H1 (cell line): ENCODE results near the gene NYAP2. TPM values are rescaled to one million over a fixed set of nuclear protein-coding genes. Genes with fewer than 3 reads are reported as not detected.

Experiments used
- CTCF ChIA-PET: fragments of 300-600 bp; sonication (Branson Sonifier 250); formaldehyde crosslinking; loops from one replicate; lab custom pipeline; 2021; ENCODE audit not compliant: partially characterized antibody; lab: Charles Lee
- POLR2A ChIA-PET: fragments of 300-600 bp; sonication (Branson Sonifier 250); formaldehyde crosslinking; loops from one replicate; lab custom pipeline; 2021; ENCODE audit warnings: inconsistent platforms; ENCODE audit not compliant: partially characterized antibody; lab: Charles Lee
- DNase-seq, 2 experiments: peaks; one replicate each; pipeline versions ENCODE4 v3.0.0 to v3.0.0-alpha.2; 2010 to 2022; ENCODE audit warnings: low spot score in 2 of 2, low read depth in 1 of 2, mixed read lengths in 1 of 2
- FAIRE-seq: peaks from 2 replicates; lab custom pipeline; 2011; peaks lifted over from hg19 to GRCh38; lab: Jason Lieb, UNC
- H2AFZ ChIP-seq: 2 replicates; pipeline ENCODE4 v1.8.1; 2012; ENCODE audit warnings: low read length, inconsistent platforms
- H2AK5ac ChIP-seq: 2 replicates; pipeline ENCODE4 v1.6.1; 2013; ENCODE audit warnings: low read depth, low read length
- H2BK120ac ChIP-seq: replicated peaks from 2 replicates; pipeline ENCODE3; 2013; ENCODE audit warnings: low read depth, low read length, inconsistent platforms
- H2BK12ac ChIP-seq: 2 replicates; pipeline ENCODE4 v1.6.1; 2013; ENCODE audit warnings: low read depth, low read length
- H2BK15ac ChIP-seq: 2 replicates; pipeline ENCODE4 v1.6.1; 2013; ENCODE audit warnings: low read length
- H2BK20ac ChIP-seq: 2 replicates; pipeline ENCODE4 v1.6.1; 2013; ENCODE audit warnings: low read length
- H2BK5ac ChIP-seq: 2 replicates; pipeline ENCODE4 v1.6.1; 2013; ENCODE audit warnings: low read depth, low read length
- H3K14ac ChIP-seq: 2 replicates; pipeline ENCODE4 v1.6.1; 2013; ENCODE audit warnings: inconsistent platforms; ENCODE audit not compliant: insufficient read length
- H3K18ac ChIP-seq: 2 replicates; pipeline ENCODE4 v1.6.1; 2013; ENCODE audit warnings: low read length; ENCODE audit errors: extremely low read depth
- H3K23ac ChIP-seq: 2 replicates; pipeline ENCODE4 v1.6.1; 2013; ENCODE audit warnings: inconsistent platforms; ENCODE audit not compliant: insufficient read length
- H3K23me2 ChIP-seq: 2 replicates; pipeline ENCODE4 v1.6.1; 2013; ENCODE audit warnings: low read depth, low read length
- H3K27ac ChIP-seq: 2 replicates; pipeline ENCODE4 v1.6.1; 2011; ENCODE audit warnings: low read depth, low read length, inconsistent platforms
- H3K27me3 ChIP-seq, 4 experiments: replicated peaks in 1 of 4; 1 replicate in 1 of 4; 2 replicates in 3 of 4; pipeline versions ENCODE4 v1.6.1 to v1.8.1; 2011 to 2013; ENCODE audit warnings: low read length in 3 of 4, mild to moderate bottlenecking in 3 of 4, inconsistent platforms in 2 of 4, mixed read lengths in 2 of 4, moderate library complexity in 1 of 4; ENCODE audit not compliant: control insufficient read depth in 3 of 4, insufficient read depth in 3 of 4; ENCODE audit errors: extremely low read depth in 1 of 4
- H3K36me3 ChIP-seq, 4 experiments: 2 replicates each; pipeline versions ENCODE4 v1.6.1 to v1.8.1; 2011 to 2013; ENCODE audit warnings: mild to moderate bottlenecking in 4 of 4, low read length in 3 of 4, moderate library complexity in 2 of 4, control low read depth in 1 of 4, inconsistent platforms in 1 of 4; ENCODE audit not compliant: insufficient read depth in 4 of 4, control insufficient read depth in 2 of 4
- H3K4ac ChIP-seq: replicated peaks from 2 replicates; pipeline ENCODE3; 2013; ENCODE audit warnings: low read length, low read depth, mixed read lengths, inconsistent platforms; ENCODE audit not compliant: insufficient read length
- H3K4me1 ChIP-seq, 4 experiments: replicated peaks in 1 of 4; 1 replicate in 1 of 4; 2 replicates in 3 of 4; pipeline versions ENCODE4 v1.6.1 to v1.8.1; 2011 to 2013; ENCODE audit warnings: low read length in 3 of 4, inconsistent platforms in 2 of 4, mixed read lengths in 1 of 4; ENCODE audit not compliant: insufficient read depth in 4 of 4, control insufficient read depth in 3 of 4
- H3K4me2 ChIP-seq, 2 experiments: 2 replicates each; pipeline versions ENCODE4 v1.6.1 to v1.8.1; 2011 to 2013; ENCODE audit warnings: low read depth in 2 of 2, low read length in 2 of 2, control low read depth in 1 of 2, inconsistent platforms in 1 of 2, mild to moderate bottlenecking in 1 of 2; ENCODE audit not compliant: insufficient read depth in 1 of 2
- H3K4me3 ChIP-seq, 4 experiments: fragments of 200-600, 300-600 bp in 1 of 4; sonication (generic), shearing (Covaris generic), sonication (Bioruptor Twin) in 1 of 4; 2 replicates each; pipeline versions ENCODE4 v1.5.1 to v1.8.1; 2011 to 2016; ENCODE audit warnings: low read length in 4 of 4, low read depth in 3 of 4, control low read depth in 2 of 4, inconsistent platforms in 2 of 4, mild to moderate bottlenecking in 2 of 4, mixed read lengths in 1 of 4, moderate library complexity in 1 of 4; ENCODE audit not compliant: insufficient read depth in 2 of 4; ENCODE audit errors: extremely low read depth in 1 of 4
- H3K56ac ChIP-seq: replicated peaks from 2 replicates; pipeline ENCODE3; 2013; ENCODE audit warnings: low read depth, mild to moderate bottlenecking, mixed read lengths, low read length, inconsistent platforms; ENCODE audit not compliant: insufficient read length
- H3K79me1 ChIP-seq: 2 replicates; pipeline ENCODE4 v1.6.1; 2013; ENCODE audit warnings: low read depth, low read length, control low read depth
- H3K79me2 ChIP-seq, 2 experiments: 2 replicates each; pipeline versions ENCODE4 v1.6.1 to v1.8.1; 2012 to 2013; ENCODE audit warnings: low read length in 2 of 2, mild to moderate bottlenecking in 2 of 2, inconsistent platforms in 1 of 2; ENCODE audit not compliant: insufficient read depth in 2 of 2, control insufficient read depth in 1 of 2
- H3K9ac ChIP-seq, 4 experiments: replicated peaks in 1 of 4; 1 replicate in 1 of 4; 2 replicates in 3 of 4; pipeline versions ENCODE4 v1.6.1 to v1.8.1; 2011 to 2013; ENCODE audit warnings: low read depth in 3 of 4, low read length in 3 of 4, control low read depth in 2 of 4, mild to moderate bottlenecking in 2 of 4, moderate library complexity in 2 of 4, inconsistent platforms in 1 of 4; ENCODE audit errors: extremely low read depth in 1 of 4
- H3K9me3 ChIP-seq, 2 experiments: 2 replicates each; pipeline versions ENCODE4 v1.6.1 to v1.8.1; 2012 to 2013; ENCODE audit warnings: mild to moderate bottlenecking in 2 of 2, moderate library complexity in 2 of 2, control low read depth in 1 of 2, inconsistent platforms in 1 of 2, low read depth in 1 of 2, low read length in 1 of 2, mixed read lengths in 1 of 2; ENCODE audit not compliant: insufficient read depth in 2 of 2
- H4K20me1 ChIP-seq, 2 experiments: replicated peaks in 1 of 2; 2 replicates each; pipeline versions ENCODE3 to v1.8.1; 2011 to 2013; ENCODE audit warnings: inconsistent platforms in 2 of 2, low read length in 2 of 2, mild to moderate bottlenecking in 1 of 2; ENCODE audit not compliant: insufficient read depth in 2 of 2, control insufficient read depth in 1 of 2
- H4K5ac ChIP-seq: 2 replicates; pipeline ENCODE4 v1.6.1; 2013; ENCODE audit warnings: low read length, low read depth, mixed read lengths, inconsistent platforms; ENCODE audit not compliant: insufficient read length
- H4K8ac ChIP-seq: 2 replicates; pipeline ENCODE4 v1.8.0; 2013; ENCODE audit warnings: mild to moderate bottlenecking, moderate library complexity, low read length, inconsistent platforms; ENCODE audit not compliant: insufficient read depth; ENCODE audit errors: extremely low read depth
- H4K91ac ChIP-seq: replicated peaks from 2 replicates; pipeline ENCODE3; 2013; ENCODE audit warnings: low read length, mixed read lengths, inconsistent platforms; ENCODE audit not compliant: insufficient read length
- CTBP2 ChIP-seq: IDR thresholded peaks from 2 replicates; pipeline ENCODE4 v1.7.0; 2011; ENCODE audit warnings: borderline replicate concordance, mild to moderate bottlenecking, moderate library complexity, mixed read lengths, low read length; ENCODE audit not compliant: insufficient read depth, insufficient read length
- NRF1 ChIP-seq: IDR thresholded peaks from 2 replicates; pipeline ENCODE4 v1.6.1; 2011; ENCODE audit warnings: mild to moderate bottlenecking, low read depth, low read length, improper control_type of control experiment
- SIN3A ChIP-seq, 2 experiments: IDR thresholded peaks in 1 of 2; conservative IDR thresholded peaks in 1 of 2; 2 replicates each; pipeline ENCODE4 v1.6.1; 2011 to 2012; ENCODE audit warnings: low read length in 2 of 2, improper control_type of control experiment in 1 of 2, low read depth in 1 of 2, mild to moderate bottlenecking in 1 of 2
- WGBS, 2 experiments: shearing (Covaris generic) in 1 of 2; methylation state at CpG; one replicate each; pipeline versions ENCODE4 v1.1.6 to v1.1.7; 2013 to 2015; ENCODE audit warnings: low lambda C conversion rate in 2 of 2, mixed read lengths in 2 of 2, inconsistent platforms in 1 of 2, low coverage in 1 of 2, missing lambda C conversion rate in 1 of 2; ENCODE audit not compliant: insufficient replicate concordance in 2 of 2, insufficient coverage in 1 of 2, insufficient read length in 1 of 2; ENCODE audit errors: extremely low coverage in 1 of 2, missing lambda C conversion rate in 1 of 2; 5-methylcytosine and 5-hydroxymethylcytosine counted together
- polyA plus RNA-seq, 7 experiments: library from polyadenylated mRNA; depleted of rRNA in 3 of 7; stranded (reverse) in 5 of 7; unstranded in 2 of 7; fragments of >200 nt in 5 of 7; fragments of 200-250 nt in 2 of 7; gene quantifications; 1 replicate in 5 of 7; 2 replicates in 1 of 7; 4 replicates in 1 of 7; pipeline versions ENCODE4 v1.2.1 to v1.2.3, GENCODE V29; 2011 to 2013; ENCODE audit warnings: missing spikeins in 2 of 7, mixed read lengths in 2 of 7
- total RNA-seq: library from RNA; stranded (reverse); fragmentation: NEBNext Ultra II Directional; extraction: Animal tissue kit (Norgen Biotek cat#: 25700); gene quantifications from 2 replicates; pipeline ENCODE4 v1.2.1, GENCODE V29; 2021

Gene NYAP2
- total and polyA plus RNA-seq, 2 of the 8 experiments (the other 6 are each of a cell fraction or from before 2014, with no cell fraction given) = not detected

DNA sequence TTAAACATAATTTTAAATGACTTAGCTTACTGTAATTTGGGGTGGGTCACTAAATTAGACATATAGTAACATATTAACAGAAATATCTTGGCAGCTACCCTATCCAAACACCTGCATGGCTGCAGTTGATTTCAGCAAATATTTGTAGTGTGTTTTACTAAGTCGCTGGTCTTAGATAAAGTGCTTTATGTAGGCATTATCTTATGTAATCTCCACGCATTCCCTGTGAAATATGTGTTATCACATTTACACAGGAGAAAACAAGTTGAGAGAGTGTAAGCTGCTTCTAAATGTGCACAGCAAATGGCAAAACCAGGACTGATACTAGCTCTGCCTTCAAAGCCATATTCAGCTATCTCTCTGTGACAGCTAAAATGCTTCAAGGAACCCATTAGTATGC lies 72.0 kb downstream of the NYAP2 start:
- no peak for DNase-seq
- Histone ChIP-seq H3K14ac (no peak overlapping the region), H3K56ac (no peak overlapping the region), H3K4ac (no peak overlapping the region), H2BK15ac (no peak overlapping the region), H3K36me3 (no peaks in the 10 kb centered on the region), H2BK120ac (no peak overlapping the region)
- no peak for TF ChIP-seq SIN3A (conservative IDR thresholded peaks at IDR 0.05 in 1 of 2, IDR thresholded peaks at IDR 0.05 in 1 of 2; ENCODE audit: low read depth in 1 of 2, low read length in 2 of 2)
- no peak for TF ChIP-seq CTBP2
- no peak for TF ChIP-seq NRF1
- TF ChIP-seq, all 59 proteins: peak for 0
- no peaks in the 10 kb centered on the region for H3K79me1 ChIP-seq
- no peaks in the 10 kb centered on the region for H3K23me2 ChIP-seq
- no peak overlapping the region for H2BK5ac ChIP-seq
- WGBS, 2 experiments = 89% methylated on average over 2 of the region's 2 CpGs; no CpG with 5 or more reads in 1 of the 2 experiments
- H4K8ac ChIP-seq = no peak overlapping the region
- H2BK12ac ChIP-seq = no peak overlapping the region
- no peaks in the 10 kb centered on the region for H4K20me1 ChIP-seq
- no peak overlapping the region for H3K23ac ChIP-seq
- no peak overlapping the region for H3K27ac ChIP-seq
- no peak overlapping the region for H4K5ac ChIP-seq
- no peaks in the 10 kb centered on the region for H3K9me3 ChIP-seq
- ChIA-PET CTCF (interaction anchor here (0.6 to 1.4 kb wide), 2 partner anchors 24 to 189 kb away, joined by 3 read pairs; no protein-coding TSS in a partner anchor), POLR2A (no interaction called here)
- no peak overlapping the region for H3K18ac ChIP-seq
- no peak overlapping the region for H2AK5ac ChIP-seq
- no peak overlapping the region for H3K9ac ChIP-seq
- H3K79me2 ChIP-seq = no peaks in the 10 kb centered on the region
- peaks cover 0 to 8% (median 6%) of the 10 kb centered on the region in 4 experiments; a peak in 5 of 7 replicates for H3K4me1 ChIP-seq
- H2AFZ ChIP-seq = no peak overlapping the region
- H3K27me3 ChIP-seq = no peaks in the 10 kb centered on the region; a peak in 2 of 7 replicates
- no peak overlapping the region for H4K91ac ChIP-seq
- FAIRE-seq = no peak
- no peak overlapping the region for H3K4me2 ChIP-seq
- no peak overlapping the region for H2BK20ac ChIP-seq
- no peak overlapping the region for H3K4me3 ChIP-seq
